Activated CD4-positive, alpha-beta memory T cell treated with anti-CD3 and anti-CD28 coated beads for 36 hours (primary cell): ENCODE measurements around the gene MYBPC3. TPM values are rescaled to one million over a fixed set of nuclear protein-coding genes. Genes with fewer than 3 reads are reported as not detected.
A peak's percentile ranks its signal among the peaks of the same experiment; 100 is the strongest.

ENCODE experiments used
- CTCF ChIA-PET: fragments of 350-600 bp; sonication (Branson Sonifier 250); formaldehyde crosslinking; loops from one replicate; lab custom pipeline; 2021; ENCODE audit warnings: antibody characterized with exemption, inconsistent platforms; lab: Charles Lee
- POLR2A ChIA-PET: fragments of 350-600 bp; sonication (Branson Sonifier 250); formaldehyde crosslinking; loops from one replicate; lab custom pipeline; 2021; ENCODE audit warnings: antibody characterized with exemption; lab: Charles Lee
- DNase-seq: peaks from one replicate; pipeline ENCODE4 v3.0.0-alpha.2; 2020
- H3K27ac Mint-ChIP-seq: one replicate; pipeline ENCODE4 v1.8.0; 2021; ENCODE audit warnings: mixed read lengths
- H3K27me3 Mint-ChIP-seq: one replicate; pipeline ENCODE4 v1.8.0; 2021; ENCODE audit warnings: mixed read lengths
- H3K36me3 Mint-ChIP-seq: one replicate; pipeline ENCODE4 v1.8.0; 2021; ENCODE audit warnings: mixed read lengths
- H3K4me1 Mint-ChIP-seq: one replicate; pipeline ENCODE4 v1.8.0; 2021; ENCODE audit warnings: low read depth, mixed read lengths
- H3K4me3 Mint-ChIP-seq: one replicate; pipeline ENCODE4 v1.8.0; 2021; ENCODE audit warnings: mild to moderate bottlenecking, mixed read lengths
- H3K9me3 Mint-ChIP-seq: one replicate; pipeline ENCODE4 v1.8.0; 2021; ENCODE audit warnings: mixed read lengths
- intact Hi-C: fragments of 100-400 bp; cut with micrococcal nuclease; formaldehyde crosslinking; loops from one replicate; pipeline ENCODE4 v1.15.1; 2023
- total RNA-seq, 2 experiments: library from RNA; stranded (reverse); gene quantifications; one replicate each; pipeline ENCODE4 v1.2.3, GENCODE V29; 2021

MYBPC3 gene
- total RNA-seq, 2 experiments from 2014 or later: not detected

- ChIA-PET CTCF (no interaction called here), POLR2A (no interaction called here)
- no peaks in the 10 kb centered on the region for H3K27me3 Mint-ChIP-seq
- no peaks in the 10 kb centered on the region for H3K4me1 Mint-ChIP-seq
- no peaks in the 10 kb centered on the region for H3K9me3 Mint-ChIP-seq
- intact Hi-C loops: no loop called here
- no peak overlapping the region for H3K27ac Mint-ChIP-seq
- H3K36me3 Mint-ChIP-seq: peaks cover under 1% of the 10 kb centered on the region
- no peak for DNase-seq
- no peak overlapping the region for H3K4me3 Mint-ChIP-seq
Measured at GRCh38 chr11:47332791-47333525, 19.5 kb downstream of the MYBPC3 start.

- Mint-ChIP-seq H3K27me3 (no peaks in the 10 kb centered on the region), H3K4me1 (no peaks in the 10 kb centered on the region), H3K36me3 (peaks cover 2% of the 10 kb centered on the region), H3K27ac (no peak overlapping the region), H3K4me3 (no peak overlapping the region), H3K9me3 (no peaks in the 10 kb centered on the region)
- ChIA-PET POLR2A (no interaction called here), CTCF (no interaction called here)
- no peak for DNase-seq
- intact Hi-C loops: no loop called here
Measured at GRCh38 chr11:47332303-47332711, 20.2 kb downstream of the MYBPC3 start.

GRCh38 chr11:47331454-47332302 lies 20.8 kb downstream of the MYBPC3 start:
- Mint-ChIP-seq H3K36me3 (peaks cover 5% of the 10 kb centered on the region), H3K4me3 (no peak overlapping the region), H3K27ac (no peak overlapping the region), H3K27me3 (no peaks in the 10 kb centered on the region), H3K9me3 (no peaks in the 10 kb centered on the region), H3K4me1 (no peaks in the 10 kb centered on the region)
- CTCF ChIA-PET: no interaction called here
- POLR2A ChIA-PET: no interaction called here
- intact Hi-C loops: no loop called here
- no peak for DNase-seq

- peaks cover 8% of the 10 kb centered on the region for H3K36me3 Mint-ChIP-seq
- no peak for DNase-seq
- H3K4me3 Mint-ChIP-seq: no peak overlapping the region
- intact Hi-C loops: no loop called here
- H3K9me3 Mint-ChIP-seq: no peaks in the 10 kb centered on the region
- H3K27ac Mint-ChIP-seq: peak overlapping the region; percentile 5
- ChIA-PET POLR2A (no interaction called here), CTCF (no interaction called here)
- no peaks in the 10 kb centered on the region for H3K27me3 Mint-ChIP-seq
- no peaks in the 10 kb centered on the region for H3K4me1 Mint-ChIP-seq
Measured at GRCh38 chr11:47329987-47330931, 22.2 kb downstream of the MYBPC3 start.

- ChIA-PET CTCF (no interaction called here), POLR2A (no interaction called here)
- intact Hi-C loops: no loop called here
- no peak for DNase-seq
- Mint-ChIP-seq H3K36me3 (peaks cover 12% of the 10 kb centered on the region), H3K27me3 (no peaks in the 10 kb centered on the region), H3K27ac (no peak overlapping the region), H3K4me3 (no peak overlapping the region), H3K4me1 (no peaks in the 10 kb centered on the region), H3K9me3 (no peaks in the 10 kb centered on the region)
Measured at GRCh38 chr11:47329431-47329986, 23.0 kb downstream of the MYBPC3 start.

GRCh38 chr11:47328449-47329390 lies 23.8 kb downstream of the MYBPC3 start:
- POLR2A ChIA-PET: no interaction called here
- no peak for DNase-seq
- Mint-ChIP-seq H3K27ac (no peak overlapping the region), H3K36me3 (peaks cover 12% of the 10 kb centered on the region), H3K4me1 (no peaks in the 10 kb centered on the region), H3K27me3 (no peaks in the 10 kb centered on the region), H3K4me3 (no peak overlapping the region), H3K9me3 (no peaks in the 10 kb centered on the region)
- CTCF ChIA-PET: no interaction called here
- intact Hi-C loops: no loop called here

GRCh38 chr11:47327949-47328348 lies 24.6 kb downstream of the MYBPC3 start:
- POLR2A ChIA-PET: no interaction called here
- no peaks in the 10 kb centered on the region for H3K27me3 Mint-ChIP-seq
- peaks cover 12% of the 10 kb centered on the region for H3K36me3 Mint-ChIP-seq
- H3K9me3 Mint-ChIP-seq: no peaks in the 10 kb centered on the region
- DNase-seq: no peak
- H3K27ac Mint-ChIP-seq: no peak overlapping the region
- intact Hi-C loops: no loop called here
- no peaks in the 10 kb centered on the region for H3K4me1 Mint-ChIP-seq
- CTCF ChIA-PET: interaction anchor here (1.0 kb wide), 1 partner anchor 46 kb away, joined by 4 read pairs; no protein-coding TSS in a partner anchor
- H3K4me3 Mint-ChIP-seq: no peak overlapping the region

- H3K27ac Mint-ChIP-seq: no peak overlapping the region
- CTCF ChIA-PET: interaction anchor here (1.0 kb wide), 1 partner anchor 47 kb away, joined by 4 read pairs; no protein-coding TSS in a partner anchor
- peaks cover 12% of the 10 kb centered on the region for H3K36me3 Mint-ChIP-seq
- no peaks in the 10 kb centered on the region for H3K9me3 Mint-ChIP-seq
- no peak overlapping the region for H3K4me3 Mint-ChIP-seq
- no peaks in the 10 kb centered on the region for H3K4me1 Mint-ChIP-seq
- POLR2A ChIA-PET: no interaction called here
- H3K27me3 Mint-ChIP-seq: no peaks in the 10 kb centered on the region
- no peak for DNase-seq
- intact Hi-C loops: no loop called here
Measured at GRCh38 chr11:47327025-47327424, 25.5 kb downstream of the MYBPC3 start.

- CTCF ChIA-PET: no interaction called here
- POLR2A ChIA-PET: no interaction called here
Measured at GRCh38 chr11:47326198-47326597, 26.3 kb downstream of the MYBPC3 start.

GRCh38 chr11:47325271-47326041 lies 27.0 kb downstream of the MYBPC3 start:
- CTCF ChIA-PET: interaction anchor here (1.0 kb wide), 1 partner anchor 49 kb away, joined by 3 read pairs; no protein-coding TSS in a partner anchor
- DNase-seq: no peak
- H3K27ac Mint-ChIP-seq: no peak overlapping the region

More at GRCh38 chr11:47326198-47326597, 26.3 kb downstream of the MYBPC3 start:
- H3K4me1 Mint-ChIP-seq: no peaks in the 10 kb centered on the region
- no peak overlapping the region for H3K27ac Mint-ChIP-seq
- no peak for DNase-seq
- intact Hi-C loops: no loop called here
- H3K27me3 Mint-ChIP-seq: no peaks in the 10 kb centered on the region
- no peaks in the 10 kb centered on the region for H3K9me3 Mint-ChIP-seq
- H3K4me3 Mint-ChIP-seq: no peak overlapping the region
- peaks cover 12% of the 10 kb centered on the region for H3K36me3 Mint-ChIP-seq

More at GRCh38 chr11:47325271-47326041, 27.0 kb downstream of the MYBPC3 start:
- no peaks in the 10 kb centered on the region for H3K27me3 Mint-ChIP-seq
- no peaks in the 10 kb centered on the region for H3K4me1 Mint-ChIP-seq
- POLR2A ChIA-PET: no interaction called here
- no peaks in the 10 kb centered on the region for H3K9me3 Mint-ChIP-seq
- peaks cover 12% of the 10 kb centered on the region for H3K36me3 Mint-ChIP-seq
- intact Hi-C loops: no loop called here
- no peak overlapping the region for H3K4me3 Mint-ChIP-seq
